Upper lobe of left lung (tissue), 4 donors: ENCODE measurements around the gene VMP1.

Experiments
- CTCF ChIP-seq, 6 experiments: fragments of 450-650 bp in 4 of 6; fragments of 200-600 bp in 2 of 6; sonication (generic) in 2 of 6; IDR thresholded peaks; one replicate each; pipeline ENCODE4 v1.5.1; 2016 to 2019; ENCODE audit warnings: antibody characterized with exemption in 6 of 6
- EP300 ChIP-seq, 4 donors: sonication (generic); formaldehyde crosslinking; IDR thresholded peaks; one replicate each; pipeline ENCODE4 v1.5.1; 2017; ENCODE audit warnings: antibody characterized with exemption in 4 of 4, control low read depth in 2 of 4
- POLR2A ChIP-seq, 4 donors: fragments of 450-650 bp; IDR thresholded peaks; one replicate each; pipeline ENCODE4 v1.5.1; 2016 to 2017; ENCODE audit warnings: antibody characterized with exemption in 4 of 4, mild to moderate bottlenecking in 2 of 4

GRCh38 chr17:59671386-59671785, 36.1 kb upstream of the VMP1 start:
- TF ChIP-seq CTCF (IDR thresholded peaks at IDR 0.05) (no peak), EP300 (IDR thresholded peaks at IDR 0.05) (no peak), POLR2A (IDR thresholded peaks at IDR 0.05) (no peak)
